Kidney epithelial cell (primary cell): ENCODE measurements around the gene USP11. TPM values are rescaled to one million over a fixed set of nuclear protein-coding genes. Genes with fewer than 3 reads are reported as not detected.
"Not testable (repeated sequence)": the region's sequence is repeated elsewhere in the genome, so short reads cannot be mapped to it uniquely, and the experiment has no call there.

Experiments used
- DNase-seq: peaks from one replicate; pipeline ENCODE4 v3.0.0-alpha.2; 2010; ENCODE audit warnings: low read depth
- H3K27me3 ChIP-seq: 2 replicates; pipeline ENCODE4 v1.6.0; 2011; ENCODE audit warnings: low read length; ENCODE audit not compliant: control insufficient read depth, insufficient read depth
- H3K36me3 ChIP-seq: 2 replicates; pipeline ENCODE4 v1.5.1; 2011; ENCODE audit warnings: low read length; ENCODE audit not compliant: control insufficient read depth, insufficient read depth
- H3K4me3 ChIP-seq: 2 replicates; pipeline ENCODE4 v1.5.1; 2011; ENCODE audit warnings: low read depth, mild to moderate bottlenecking, control low read depth, low read length
- total RNA-seq: library from RNA; depleted of rRNA; stranded (reverse); fragments of >200 nt; gene quantifications from 2 replicates; pipeline ENCODE4 v1.2.3, GENCODE V29; 2015
- TF ChIP-seq, protein P1 (sequence below): IDR thresholded peaks from 2 replicates; pipeline ENCODE4 v1.5.1; 2011; ENCODE audit warnings: mild to moderate bottlenecking, moderate library complexity, low read length, control low read depth, inconsistent platforms; ENCODE audit not compliant: insufficient read depth, poor library complexity, severe bottlenecking

Gene USP11
- total RNA-seq, 1 donor from 2014 or later = 49.1 TPM

DNA sequence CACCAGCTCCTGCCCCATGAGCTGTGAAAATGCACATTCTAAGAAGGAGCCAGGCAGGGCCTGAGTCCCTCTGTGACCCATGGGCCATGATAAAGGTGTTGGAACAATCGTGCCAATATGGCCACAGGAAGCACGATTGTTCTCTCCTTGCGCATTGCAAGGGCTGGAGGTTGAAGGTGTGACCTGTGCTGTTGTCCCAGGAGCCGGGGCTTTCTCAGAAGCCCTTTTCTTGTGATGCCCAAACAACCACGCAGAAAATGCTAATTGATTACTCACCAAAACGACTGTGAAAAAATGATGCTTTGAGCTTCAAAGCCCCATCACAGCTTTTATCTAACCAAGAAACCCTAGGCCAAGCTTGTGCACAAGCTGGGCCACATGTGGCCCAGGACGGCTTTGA lies 33.8 kb downstream of the USP11 start:
- no peak overlapping the region for H3K4me3 ChIP-seq
- no peaks in the 10 kb centered on the region for H3K36me3 ChIP-seq
- no peak for DNase-seq
- TF ChIP-seq, protein P1, sequence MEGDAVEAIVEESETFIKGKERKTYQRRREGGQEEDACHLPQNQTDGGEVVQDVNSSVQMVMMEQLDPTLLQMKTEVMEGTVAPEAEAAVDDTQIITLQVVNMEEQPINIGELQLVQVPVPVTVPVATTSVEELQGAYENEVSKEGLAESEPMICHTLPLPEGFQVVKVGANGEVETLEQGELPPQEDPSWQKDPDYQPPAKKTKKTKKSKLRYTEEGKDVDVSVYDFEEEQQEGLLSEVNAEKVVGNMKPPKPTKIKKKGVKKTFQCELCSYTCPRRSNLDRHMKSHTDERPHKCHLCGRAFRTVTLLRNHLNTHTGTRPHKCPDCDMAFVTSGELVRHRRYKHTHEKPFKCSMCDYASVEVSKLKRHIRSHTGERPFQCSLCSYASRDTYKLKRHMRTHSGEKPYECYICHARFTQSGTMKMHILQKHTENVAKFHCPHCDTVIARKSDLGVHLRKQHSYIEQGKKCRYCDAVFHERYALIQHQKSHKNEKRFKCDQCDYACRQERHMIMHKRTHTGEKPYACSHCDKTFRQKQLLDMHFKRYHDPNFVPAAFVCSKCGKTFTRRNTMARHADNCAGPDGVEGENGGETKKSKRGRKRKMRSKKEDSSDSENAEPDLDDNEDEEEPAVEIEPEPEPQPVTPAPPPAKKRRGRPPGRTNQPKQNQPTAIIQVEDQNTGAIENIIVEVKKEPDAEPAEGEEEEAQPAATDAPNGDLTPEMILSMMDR = no peak
- H3K27me3 ChIP-seq = no peaks in the 10 kb centered on the region

DNA sequence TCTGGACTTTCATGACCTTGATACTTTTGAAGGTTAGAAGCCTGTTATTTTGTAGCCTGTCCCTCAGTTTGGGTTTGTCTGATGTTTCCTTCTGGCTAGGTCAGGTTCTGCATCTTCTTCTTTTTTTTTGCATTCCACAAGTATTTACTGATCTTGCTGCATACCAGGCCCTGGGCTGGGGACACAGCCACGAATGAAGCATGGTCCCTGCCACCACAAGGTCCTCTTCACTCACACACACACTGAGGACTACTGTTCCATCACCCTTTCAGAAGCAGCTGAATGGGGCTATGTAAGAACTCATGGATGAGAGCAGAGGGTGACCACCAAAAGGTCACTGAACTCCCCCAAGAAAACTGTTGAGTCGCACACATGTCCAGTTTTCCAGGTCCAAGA lies 39.2 kb downstream of the USP11 start:
- Histone ChIP-seq H3K4me3 (no peak overlapping the region), H3K36me3 (no peaks in the 10 kb centered on the region), H3K27me3 (no peaks in the 10 kb centered on the region)
- no peak for DNase-seq
- TF ChIP-seq, protein P1 = no peak

DNA sequence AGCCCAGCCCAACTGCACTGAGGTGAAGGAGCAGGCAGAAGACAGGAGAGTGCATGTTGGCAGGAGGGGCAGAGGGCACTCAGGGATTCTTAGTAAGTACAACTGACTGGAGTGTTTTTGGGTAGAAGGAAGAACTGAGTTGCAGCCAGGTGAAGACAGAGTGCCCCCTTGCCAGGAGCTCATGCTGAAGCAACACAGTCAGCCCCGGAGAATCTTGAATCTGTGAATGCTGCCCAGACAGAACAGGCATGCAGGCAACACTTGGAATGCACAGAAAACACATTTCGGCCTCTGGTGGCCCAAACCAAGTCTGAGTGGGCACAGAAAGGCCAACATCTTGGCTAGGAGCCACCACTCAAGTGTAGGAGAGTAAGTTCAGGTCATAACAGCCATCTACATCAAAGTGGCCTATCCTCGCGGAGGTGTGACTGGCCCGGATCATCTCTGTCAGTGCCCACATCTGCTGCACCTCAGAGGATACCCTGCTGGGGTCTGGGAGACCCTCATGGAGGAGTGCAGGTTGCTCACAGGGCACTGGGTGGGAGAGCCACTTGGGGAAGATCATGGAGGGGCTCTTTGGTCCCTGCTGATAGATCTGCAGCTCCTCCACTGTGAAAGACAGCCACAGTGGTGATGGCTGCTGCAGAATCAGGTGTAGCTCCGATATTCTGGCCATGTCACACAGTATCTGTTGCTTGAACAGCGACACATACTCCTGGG lies 40.4 kb downstream of the USP11 start:
- no peak for DNase-seq
- no peaks in the 10 kb centered on the region for H3K27me3 ChIP-seq
- TF ChIP-seq, protein P1 = no peak

DNA sequence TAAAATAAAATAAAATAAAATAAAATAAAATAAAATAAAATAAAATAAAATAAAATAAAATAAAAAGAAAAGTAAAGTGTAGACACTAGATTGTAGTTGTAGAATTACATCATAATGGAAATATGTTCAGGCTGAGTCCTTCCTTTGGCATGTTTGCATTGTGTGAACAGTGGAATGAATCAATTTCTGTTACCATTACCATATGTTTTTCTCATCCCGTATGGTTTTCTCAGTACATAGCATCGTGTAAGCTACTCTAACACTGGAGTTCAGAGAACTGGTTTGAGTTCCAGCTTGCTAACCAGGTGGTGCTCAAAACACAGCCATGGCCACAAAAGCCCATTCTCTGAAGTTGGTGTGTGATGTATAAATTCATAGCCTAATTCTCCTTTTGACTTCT lies 45.9 kb downstream of the USP11 start:
- H3K4me3 ChIP-seq = no peak overlapping the region
- H3K27me3 ChIP-seq = no peaks in the 10 kb centered on the region
- TF ChIP-seq, protein P1 = no peak
- DNase-seq = no peak
- no peaks in the 10 kb centered on the region for H3K36me3 ChIP-seq

More for the DNA sequence above, 40.4 kb downstream of the USP11 start:
- Histone ChIP-seq H3K4me3 (no peak overlapping the region), H3K36me3 (no peaks in the 10 kb centered on the region)

DNA sequence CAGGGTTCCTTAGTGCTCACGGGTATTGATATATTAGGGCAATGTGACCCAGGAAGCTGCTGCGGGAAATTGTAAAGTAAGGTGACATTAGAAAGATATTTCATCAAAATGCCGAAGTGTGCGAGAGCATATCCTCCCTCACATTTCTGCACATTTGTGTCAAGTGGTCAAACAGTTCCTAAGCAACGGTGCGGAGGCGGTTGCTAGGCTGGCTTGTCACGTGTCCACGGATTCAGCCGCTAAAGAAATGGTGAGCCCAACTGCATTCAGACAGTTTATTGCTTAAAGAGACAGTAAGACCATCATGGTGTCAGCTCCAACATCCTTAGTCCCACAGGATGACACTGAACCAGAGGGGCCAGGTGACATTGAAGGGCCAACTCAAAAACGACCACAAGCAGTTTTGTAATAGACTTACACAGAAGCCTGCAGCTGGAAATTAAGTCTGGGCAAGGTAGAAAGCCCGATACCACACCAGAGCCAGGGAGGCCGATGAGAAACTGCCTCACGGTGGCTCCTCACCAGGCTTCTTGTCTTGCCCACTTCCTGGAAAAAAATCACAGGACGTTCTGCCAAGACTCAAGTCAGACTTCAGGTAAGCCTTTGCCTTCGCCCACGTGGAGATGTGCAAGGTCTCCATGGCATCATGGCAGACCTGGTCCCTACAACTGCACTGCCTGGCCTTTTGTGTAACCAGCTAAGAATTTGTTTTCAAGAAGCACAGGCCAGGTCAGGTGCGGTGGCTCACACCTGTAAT lies 50.4 kb downstream of the USP11 start:
- DNase-seq = no peak
- TF ChIP-seq, protein P1 = no peak
- H3K27me3 ChIP-seq = no peaks in the 10 kb centered on the region
- no peaks in the 10 kb centered on the region for H3K36me3 ChIP-seq
- H3K4me3 ChIP-seq = no peak overlapping the region

DNA sequence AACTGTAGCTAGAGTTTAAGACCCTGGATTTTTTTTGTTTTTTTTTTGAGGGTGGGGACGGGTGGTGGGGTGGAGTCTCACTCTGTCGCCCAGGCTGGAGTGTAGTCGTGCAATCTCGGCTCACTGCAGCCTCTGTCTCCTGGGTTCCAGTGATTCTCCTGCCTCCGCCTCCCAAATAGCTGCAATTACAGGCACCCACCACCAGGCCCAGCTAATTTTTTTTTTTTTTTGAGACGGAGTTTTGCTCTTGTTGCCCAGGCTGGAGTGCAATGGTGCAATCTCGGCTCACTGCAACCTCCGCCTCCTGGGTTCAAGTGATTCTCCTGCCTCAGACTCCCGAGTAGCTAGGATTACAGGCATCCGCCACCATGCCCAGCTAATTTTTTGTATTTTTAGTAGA lies 51.8 kb downstream of the USP11 start:
- not testable (repeated sequence) for H3K4me3 ChIP-seq

More for the DNA sequence above, 51.8 kb downstream of the USP11 start:
- not testable (repeated sequence) for DNase-seq, H3K27me3 ChIP-seq, H3K36me3 ChIP-seq
